ENCODE data around the gene ARSH.

The ARSH gene

GRCh38 chrX:3017492-3017891, 11.1 kb downstream of the ARSH start:
- TF ChIP-seq CTCF (IDR thresholded peaks at IDR 0.05) = no peak

- TF ChIP-seq CTCF (IDR thresholded peaks at IDR 0.05) = no peak
Measured at GRCh38 chrX:3024176-3024575, 17.8 kb downstream of the ARSH start.

- no peak for TF ChIP-seq CTCF (IDR thresholded peaks at IDR 0.05)
Measured at GRCh38 chrX:3026074-3026815, 19.9 kb downstream of the ARSH start.

- no peak for TF ChIP-seq CTCF (IDR thresholded peaks at IDR 0.05)
Measured at GRCh38 chrX:3029129-3029528, 22.8 kb downstream of the ARSH start.

- no peak for TF ChIP-seq CTCF (IDR thresholded peaks at IDR 0.05)
Measured at GRCh38 chrX:3037218-3037617, 30.9 kb downstream of the ARSH start.

- TF ChIP-seq CTCF (IDR thresholded peaks at IDR 0.05) = no peak
Measured at GRCh38 chrX:3044196-3044595, 37.9 kb downstream of the ARSH start.

- TF ChIP-seq CTCF (IDR thresholded peaks at IDR 0.05) = no peak
Measured at GRCh38 chrX:3044671-3045070, 38.3 kb downstream of the ARSH start.
